B cell (primary cell): ENCODE data around the gene AXIN2. TPM values are rescaled to one million over a fixed set of nuclear protein-coding genes. Genes with fewer than 3 reads are reported as not detected.

Experiments
- ATAC-seq: fragments of 200-7000 bp; cut with Tn5 transposase; one replicate; pipeline ENCODE4 v1.10.0; 2021; ENCODE audit warnings: low read depth, mild to moderate bottlenecking, moderate number of reproducible peaks, moderate library complexity
- CTCF ChIA-PET: fragments of 350-600 bp; sonication (Branson Sonifier 250); formaldehyde crosslinking; loops from one replicate; lab custom pipeline; 2021; ENCODE audit warnings: antibody characterized with exemption, inconsistent platforms; lab: Charles Lee
- POLR2A ChIA-PET: fragments of 350-600 bp; sonication (Branson Sonifier 250); formaldehyde crosslinking; loops from one replicate; lab custom pipeline; 2021; ENCODE audit warnings: antibody characterized with exemption; lab: Charles Lee
- DNase-seq: peaks from one replicate; pipeline ENCODE4 v3.0.0; 2013
- H2AFZ ChIP-seq: 2 replicates; pipeline ENCODE4 v1.6.1; 2012; ENCODE audit warnings: mild to moderate bottlenecking, low read depth, low read length; ENCODE audit not compliant: insufficient read depth, poor library complexity, severe bottlenecking
- H3K27ac ChIP-seq, 2 donors: 1 replicate in 1 of 2; 2 replicates in 1 of 2; pipeline ENCODE4 v1.5.1; 2012 to 2013; ENCODE audit warnings: low read length in 2 of 2, mild to moderate bottlenecking in 2 of 2, moderate library complexity in 1 of 2
- H3K27me3 ChIP-seq, 4 experiments: fragments of 200-600 bp in 1 of 4; sonication (generic) in 1 of 4; replicated peaks in 1 of 4; 1 replicate in 2 of 4; 2 replicates in 2 of 4; pipeline versions ENCODE4 v1.6.1 to v1.7.0; 2013 to 2016; ENCODE audit warnings: low read length in 3 of 4, mild to moderate bottlenecking in 2 of 4, mixed read lengths in 1 of 4, moderate library complexity in 1 of 4; ENCODE audit not compliant: insufficient read depth in 4 of 4, control insufficient read depth in 3 of 4; ENCODE audit errors: control extremely low read depth in 1 of 4
- H3K36me3 ChIP-seq, 2 experiments: replicated peaks in 1 of 2; 1 replicate in 1 of 2; 2 replicates in 1 of 2; pipeline versions ENCODE4 v1.6.1 to v1.7.1; 2013; ENCODE audit warnings: low read length in 1 of 2; ENCODE audit not compliant: insufficient read depth in 2 of 2, control insufficient read depth in 1 of 2; ENCODE audit errors: control extremely low read depth in 1 of 2, extremely low read depth in 1 of 2
- H3K4me1 ChIP-seq, 2 donors: fragments of 200-600 bp in 1 of 2; sonication (generic) in 1 of 2; 1 replicate in 1 of 2; 2 replicates in 1 of 2; pipeline versions ENCODE4 v1.5.1 to v1.6.1; 2013 to 2017; ENCODE audit warnings: low read length in 2 of 2; ENCODE audit not compliant: control insufficient read depth in 2 of 2, insufficient read depth in 2 of 2
- H3K4me2 ChIP-seq: replicated peaks from 2 replicates; pipeline ENCODE3; 2012; ENCODE audit warnings: mild to moderate bottlenecking, low read depth, low read length; ENCODE audit not compliant: poor library complexity, severe bottlenecking
- H3K4me3 ChIP-seq, 5 experiments: fragments of 200-600 bp in 1 of 5; sonication (generic) in 1 of 5; 1 replicate in 3 of 5; 2 replicates in 2 of 5; pipeline versions ENCODE4 v1.5.1 to v1.7.0; 2011 to 2016; ENCODE audit warnings: low read length in 4 of 5, mild to moderate bottlenecking in 4 of 5, low read depth in 2 of 5, control low read depth in 1 of 5, moderate library complexity in 1 of 5; ENCODE audit not compliant: insufficient read depth in 1 of 5; ENCODE audit errors: control extremely low read depth in 1 of 5, extremely low read depth in 1 of 5
- H3K79me2 ChIP-seq: fragments of 200-600 bp; sonication (generic); one replicate; pipeline ENCODE4 v1.6.0; 2016; ENCODE audit warnings: low read length; ENCODE audit not compliant: control insufficient read depth, insufficient read depth
- H3K9ac ChIP-seq: fragments of 200-600 bp; sonication (generic); 2 replicates; pipeline ENCODE4 v1.6.1; 2017; ENCODE audit warnings: mild to moderate bottlenecking, low read length, moderate library complexity
- H3K9me3 ChIP-seq, 3 donors: one replicate each; pipeline versions ENCODE4 v1.6.1 to v1.7.1; 2013; ENCODE audit warnings: low read length in 2 of 3; ENCODE audit not compliant: control insufficient read depth in 2 of 3, insufficient read depth in 1 of 3; ENCODE audit errors: control extremely low read depth in 1 of 3
- H4K20me1 ChIP-seq: 2 replicates; pipeline ENCODE4 v1.6.0; 2012; ENCODE audit warnings: mild to moderate bottlenecking, low read length; ENCODE audit not compliant: insufficient read depth, control insufficient read depth, poor library complexity, severe bottlenecking
- H3K27ac Mint-ChIP-seq: one replicate; pipeline ENCODE4 v1.8.0; 2021; ENCODE audit warnings: mixed read lengths
- H3K27me3 Mint-ChIP-seq: one replicate; pipeline ENCODE4 v1.8.0; 2021; ENCODE audit warnings: mixed read lengths
- H3K4me1 Mint-ChIP-seq: one replicate; pipeline ENCODE4 v1.8.0; 2021; ENCODE audit warnings: mixed read lengths
- H3K4me3 Mint-ChIP-seq: one replicate; pipeline ENCODE4 v1.8.0; 2021; ENCODE audit warnings: mixed read lengths
- H3K9me3 Mint-ChIP-seq: one replicate; pipeline ENCODE4 v1.8.0; 2022; ENCODE audit warnings: mixed read lengths; ENCODE audit not compliant: insufficient read depth
- CTCF ChIP-seq: fragments of 200-600 bp; IDR thresholded peaks from one replicate; pipeline ENCODE4 v1.8.0; 2022; ENCODE audit warnings: antibody characterized with exemption, mild to moderate bottlenecking
- EZH2 ChIP-seq: IDR thresholded peaks from 2 replicates; pipeline ENCODE4 v1.6.1; 2012; ENCODE audit warnings: borderline replicate concordance, low read depth, mild to moderate bottlenecking, moderate library complexity, low read length; ENCODE audit not compliant: insufficient read depth, poor library complexity, severe bottlenecking
- WGBS: methylation state at CpG from one replicate; pipeline ENCODE4 v1.1.5; 2013; ENCODE audit warnings: missing lambda C conversion rate; ENCODE audit not compliant: insufficient coverage; 5-methylcytosine and 5-hydroxymethylcytosine counted together
- intact Hi-C: fragments of 100-400 bp; cut with micrococcal nuclease; formaldehyde crosslinking; loops from one replicate; pipeline ENCODE4 v1.10.0; 2022
- polyA plus RNA-seq: library from polyadenylated mRNA; depleted of rRNA; stranded (reverse); fragments of >200 nt; gene quantifications from 2 replicates; pipeline ENCODE4 v1.2.3, GENCODE V29; 2012
- total RNA-seq, 2 donors: library from RNA; stranded (reverse); fragments of 120-200 nt in 1 of 2; gene quantifications; 1 replicate in 1 of 2; 2 replicates in 1 of 2; pipeline versions ENCODE4 v1.2.3 to v1.2.4, GENCODE V29; 2013 to 2022

The AXIN2 gene
- total and polyA plus RNA-seq, 2 donors (not counting 1 experiment from before 2014, with no cell fraction given) = 0.16 to 1.2 TPM

- WGBS = 4% methylated on average over 21 of the region's 29 CpGs
- DNase-seq (no peak), ATAC-seq (no peak)
- no peak overlapping the region for H3K27ac ChIP-seq
- TF ChIP-seq EZH2 = no peak
- no peak for TF ChIP-seq CTCF
- Mint-ChIP-seq H3K27me3 (peaks cover 22% of the 10 kb centered on the region), H3K4me3 (peak overlapping the region; percentile 79), H3K4me1 (peaks cover 19% of the 10 kb centered on the region), H3K27ac (no peak overlapping the region), H3K9me3 (no peaks in the 10 kb centered on the region)
- peaks cover 27% of the 10 kb centered on the region for H4K20me1 ChIP-seq
- H3K27me3 ChIP-seq = peaks cover 0 to 47% (median 20%) of the 10 kb centered on the region in 4 experiments
- H3K9ac ChIP-seq = no peak overlapping the region
- H2AFZ ChIP-seq = peak overlapping the region; percentile 84
- ChIA-PET POLR2A (no interaction called here), CTCF (interaction anchor here (0.6 kb wide), 2 partner anchors 607 to 1694 kb away, joined by 3 read pairs; no protein-coding TSS in a partner anchor)
- no peaks in the 10 kb centered on the region for H3K36me3 ChIP-seq
- peak overlapping the region in 1 of 5 experiments; percentile 70 for H3K4me3 ChIP-seq
- H3K79me2 ChIP-seq = peaks cover 4% of the 10 kb centered on the region
- H3K4me2 ChIP-seq = peak overlapping the region; percentile 98
- H3K9me3 ChIP-seq = peaks cover 0 to 13% (median 0%) of the 10 kb centered on the region in 3 donors
- H3K4me1 ChIP-seq = peaks cover 16 to 27% of the 10 kb centered on the region in 2 donors
- intact Hi-C loops = no loop called here
These were observed 2.6 kb downstream of the AXIN2 start for GRCh38 chr17:65558683-65559460.

DNA sequence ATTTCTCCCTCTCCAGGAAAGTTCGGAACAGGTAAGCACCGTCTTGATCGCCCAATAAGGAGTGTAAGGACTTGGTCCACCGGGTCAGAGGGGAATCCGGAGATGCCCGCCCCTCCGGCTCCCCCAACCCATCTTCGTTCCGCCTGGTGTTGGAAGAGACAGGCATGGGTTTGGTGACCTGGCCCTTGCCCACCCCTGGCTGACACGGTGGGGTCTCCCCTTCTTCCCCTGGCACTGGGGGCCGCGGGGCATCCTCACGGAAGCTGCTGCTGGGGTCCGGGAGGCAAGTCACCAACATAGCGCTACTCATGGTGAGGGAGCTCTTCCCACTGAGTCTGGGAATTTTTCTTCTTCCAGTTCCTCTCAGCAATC lies 3.2 kb downstream of the AXIN2 start:
- peaks cover 27% of the 10 kb centered on the region for H4K20me1 ChIP-seq
- ATAC-seq (no peak), DNase-seq (no peak)
- H3K4me2 ChIP-seq = peak overlapping the region; percentile 98
- peaks cover 4% of the 10 kb centered on the region for H3K79me2 ChIP-seq
- peaks cover 22% of the 10 kb centered on the region for H3K27me3 Mint-ChIP-seq
- H3K9me3 ChIP-seq = peaks cover 0 to 13% (median 0%) of the 10 kb centered on the region in 3 donors
- H3K9me3 Mint-ChIP-seq = no peaks in the 10 kb centered on the region
- no peak overlapping the region for H3K27ac Mint-ChIP-seq
- no peak overlapping the region for H3K4me3 ChIP-seq
- TF ChIP-seq EZH2 (no peak), CTCF (no peak)
- H3K27ac ChIP-seq = no peak overlapping the region
- intact Hi-C loops = no loop called here
- ChIA-PET POLR2A (no interaction called here), CTCF (no interaction called here)
- H3K4me3 Mint-ChIP-seq = no peak overlapping the region
- no peak overlapping the region for H2AFZ ChIP-seq
- H3K4me1 ChIP-seq = peaks cover 16 to 24% of the 10 kb centered on the region in 2 donors
- H3K4me1 Mint-ChIP-seq = peaks cover 19% of the 10 kb centered on the region
- peaks cover 0 to 47% (median 20%) of the 10 kb centered on the region in 4 experiments for H3K27me3 ChIP-seq
- no peak overlapping the region for H3K9ac ChIP-seq
- 56% methylated on average over 12 of the region's 15 CpGs for WGBS
- H3K36me3 ChIP-seq = no peaks in the 10 kb centered on the region
